GM19239 (cell line): ENCODE measurements around the gene ITPKB.

Experiments used
- DNase-seq: peaks from one replicate; pipeline ENCODE4 v3.0.0; 2011; ENCODE audit warnings: low spot score; ENCODE audit not compliant: insufficient read length
- FAIRE-seq: peaks from 2 replicates; lab custom pipeline; 2011; peaks lifted over from hg19 to GRCh38; lab: Jason Lieb, UNC

Gene ITPKB

GRCh38 chr1:226656201-226656600, 82.9 kb downstream of the ITPKB start:
- no peak for FAIRE-seq

GRCh38 chr1:226655251-226656163, 83.6 kb downstream of the ITPKB start:
- DNase-seq, result no peak
- no peak for FAIRE-seq

More at GRCh38 chr1:226656201-226656600, 82.9 kb downstream of the ITPKB start:
- no peak for DNase-seq

- DNase-seq (no peak), FAIRE-seq (peak; percentile 40)
These were observed 84.4 kb downstream of the ITPKB start for GRCh38 chr1:226654668-226655055.

GRCh38 chr1:226654046-226654667, 84.9 kb downstream of the ITPKB start:
- FAIRE-seq (peak; percentile 79), DNase-seq (no peak)

GRCh38 chr1:226653311-226653921, 85.7 kb downstream of the ITPKB start:
- FAIRE-seq (peak; percentile 78), DNase-seq (no peak)

GRCh38 chr1:226652613-226653012, 86.5 kb downstream of the ITPKB start:
- no peak for FAIRE-seq

GRCh38 chr1:226651732-226652105, 87.4 kb downstream of the ITPKB start:
- FAIRE-seq (no peak), DNase-seq (no peak)

More at GRCh38 chr1:226652613-226653012, 86.5 kb downstream of the ITPKB start:
- no peak for DNase-seq

GRCh38 chr1:226651041-226651731, 87.9 kb downstream of the ITPKB start:
- FAIRE-seq (no peak), DNase-seq (no peak)

GRCh38 chr1:226650236-226650841, 88.7 kb downstream of the ITPKB start:
- FAIRE-seq (no peak), DNase-seq (no peak)

GRCh38 chr1:226649780-226650179, 89.3 kb downstream of the ITPKB start:
- DNase-seq (no peak), FAIRE-seq (no peak)

- FAIRE-seq (no peak), DNase-seq (no peak)
These were observed 89.8 kb downstream of the ITPKB start for GRCh38 chr1:226649244-226649643.

- no peak for FAIRE-seq
These were observed 90.7 kb downstream of the ITPKB start for GRCh38 chr1:226648421-226648820.

GRCh38 chr1:226647719-226648118, 91.4 kb downstream of the ITPKB start:
- DNase-seq, result no peak
- no peak for FAIRE-seq

More at GRCh38 chr1:226648421-226648820, 90.7 kb downstream of the ITPKB start:
- DNase-seq, result no peak

GRCh38 chr1:226646870-226647449, 92.1 kb downstream of the ITPKB start:
- no peak for DNase-seq
- no peak for FAIRE-seq

GRCh38 chr1:226646026-226646869, 92.8 kb downstream of the ITPKB start:
- FAIRE-seq, result no peak
- DNase-seq, result no peak

- FAIRE-seq (no peak), DNase-seq (no peak)
These were observed 93.7 kb downstream of the ITPKB start for GRCh38 chr1:226645279-226645976.

GRCh38 chr1:226644541-226645176, 94.4 kb downstream of the ITPKB start:
- no peak for FAIRE-seq
- DNase-seq, result no peak
